Measurements from ENCODE around the gene OSBPL3.

- TF ChIP-seq CTCF (IDR thresholded peaks at IDR 0.05; ENCODE audit: low read length) (no peak), EZH2 (optimal IDR thresholded peaks at IDR 0.05; ENCODE audit: low read depth, low read length) (no peak), EZH2phosphoT487 (IDR thresholded peaks at IDR 0.05; ENCODE audit: low read length) (no peak)
Observed at GRCh38 chr7:25007668-25008067, 27.7 kb upstream of the OSBPL3 start.

Measured in MM.1S (cell line).